CD4-positive, alpha-beta memory T cell (primary cell): Measurements from ENCODE around the gene S100Z. TPM values are rescaled to one million over a fixed set of nuclear protein-coding genes. Genes with fewer than 3 reads are reported as not detected.
"Not testable (repeated sequence)": the region's sequence is repeated elsewhere in the genome, so short reads cannot be mapped to it uniquely, and the experiment has no call there.

Experiments used
- CTCF ChIA-PET: fragments of 350-600 bp; sonication (Branson Sonifier 250); formaldehyde crosslinking; loops from one replicate; lab custom pipeline; 2021; ENCODE audit warnings: inconsistent platforms; ENCODE audit not compliant: partially characterized antibody; lab: Charles Lee
- POLR2A ChIA-PET: fragments of 350-600 bp; sonication (Branson Sonifier 250); formaldehyde crosslinking; loops from one replicate; lab custom pipeline; 2021; ENCODE audit not compliant: partially characterized antibody; lab: Charles Lee
- DNase-seq, 5 donors: peaks; one replicate each; pipeline versions ENCODE4 v3.0.0 to v3.0.0-alpha.2; 2020 to 2022; ENCODE audit warnings: mixed read lengths in 1 of 5
- H3K27ac ChIP-seq: one replicate; pipeline ENCODE4 v1.7.0; 2013; ENCODE audit warnings: low read depth, low read length
- H3K27me3 ChIP-seq: 2 replicates; pipeline ENCODE4 v1.7.0; 2013; ENCODE audit warnings: mild to moderate bottlenecking, low read length, moderate library complexity; ENCODE audit not compliant: insufficient read depth
- H3K36me3 ChIP-seq: 2 replicates; pipeline ENCODE4 v1.7.0; 2013; ENCODE audit warnings: mild to moderate bottlenecking, low read length, moderate library complexity; ENCODE audit not compliant: insufficient read depth
- H3K4me1 ChIP-seq: 2 replicates; pipeline ENCODE4 v1.7.0; 2013; ENCODE audit warnings: mild to moderate bottlenecking, low read length, moderate library complexity; ENCODE audit not compliant: insufficient read depth
- H3K4me3 ChIP-seq, 2 donors: one replicate each; pipeline ENCODE4 v1.7.0; 2013; ENCODE audit warnings: low read length in 2 of 2, mild to moderate bottlenecking in 1 of 2
- H3K9me3 ChIP-seq, 2 donors: one replicate each; pipeline ENCODE4 v1.7.0; 2013; ENCODE audit warnings: low read length in 2 of 2, control low read depth in 1 of 2; ENCODE audit not compliant: control insufficient read depth in 1 of 2
- H3K27ac Mint-ChIP-seq, 7 donors: one replicate each; pipeline ENCODE4 v1.8.0; 2020 to 2021; ENCODE audit warnings: mixed read lengths in 7 of 7, mild to moderate bottlenecking in 6 of 7, inconsistent platforms in 3 of 7, moderate library complexity in 3 of 7
- H3K27me3 Mint-ChIP-seq, 2 donors: one replicate each; pipeline ENCODE4 v1.8.0; 2020 to 2021; ENCODE audit warnings: mixed read lengths in 2 of 2
- H3K36me3 Mint-ChIP-seq, 2 donors: one replicate each; pipeline ENCODE4 v1.8.0; 2020 to 2021; ENCODE audit warnings: mixed read lengths in 2 of 2, inconsistent platforms in 1 of 2, mild to moderate bottlenecking in 1 of 2
- H3K4me1 Mint-ChIP-seq, 4 donors: one replicate each; pipeline ENCODE4 v1.8.0; 2020 to 2021; ENCODE audit warnings: mixed read lengths in 4 of 4, mild to moderate bottlenecking in 1 of 4
- H3K4me3 Mint-ChIP-seq, 8 donors: one replicate each; pipeline ENCODE4 v1.8.0; 2020 to 2021; ENCODE audit warnings: mixed read lengths in 8 of 8, mild to moderate bottlenecking in 7 of 8, moderate library complexity in 6 of 8, inconsistent platforms in 3 of 8
- H3K9me3 Mint-ChIP-seq, 8 donors: one replicate each; pipeline ENCODE4 v1.8.0; 2020 to 2021; ENCODE audit warnings: mixed read lengths in 8 of 8, mild to moderate bottlenecking in 5 of 8, inconsistent platforms in 3 of 8, moderate library complexity in 1 of 8
- intact Hi-C: fragments of 100-400 bp; cut with micrococcal nuclease; formaldehyde crosslinking; loops from one replicate; pipeline ENCODE4 v1.15.1; 2023
- polyA plus RNA-seq, 2 donors: library from polyadenylated mRNA; unstranded; fragments of 300-500 nt; fragmentation: Illumina TruSeq; gene quantifications; one replicate each; pipeline ENCODE4 v1.2.3, GENCODE V29; 2021
- total RNA-seq, 2 experiments: library from RNA; stranded (reverse); gene quantifications; one replicate each; pipeline ENCODE4 v1.2.3, GENCODE V29; 2021

S100Z gene
- total and polyA plus RNA-seq, 4 experiments from 2014 or later, result 0.13 to 2.3 (median 1.4) TPM

GRCh38 chr5:76826416-76826815 lies 23.4 kb upstream of the S100Z start:
- H3K4me1 Mint-ChIP-seq, H3K27me3 ChIP-seq, H3K4me3 Mint-ChIP-seq, H3K27ac ChIP-seq, intact Hi-C loops, H3K36me3 Mint-ChIP-seq, H3K36me3 ChIP-seq, H3K9me3 Mint-ChIP-seq, H3K4me3 ChIP-seq, DNase-seq, CTCF ChIA-PET, H3K9me3 ChIP-seq, H3K27ac Mint-ChIP-seq, H3K4me1 ChIP-seq, H3K27me3 Mint-ChIP-seq: not testable (repeated sequence)
- POLR2A ChIA-PET, result interaction anchor here (0.7 kb wide), 1 partner anchor 27 kb away, joined by 4 read pairs; no protein-coding TSS in a partner anchor

- no peak overlapping the region for H3K4me3 ChIP-seq
- intact Hi-C loops, result no loop called here
- no peaks in the 10 kb centered on the region for H3K4me1 ChIP-seq
- H3K36me3 Mint-ChIP-seq, result peaks cover 14 to 15% of the 10 kb centered on the region in 2 donors
- no peak overlapping the region for H3K27ac Mint-ChIP-seq
- H3K9me3 ChIP-seq, result no peaks in the 10 kb centered on the region
- H3K9me3 Mint-ChIP-seq, result no peaks in the 10 kb centered on the region
- POLR2A ChIA-PET, result no interaction called here
- H3K27me3 ChIP-seq, result no peaks in the 10 kb centered on the region
- CTCF ChIA-PET, result no interaction called here
- H3K27ac ChIP-seq, result no peak overlapping the region
- H3K36me3 ChIP-seq, result no peaks in the 10 kb centered on the region
- peaks cover 0 to 2% (median 2%) of the 10 kb centered on the region in 4 donors for H3K4me1 Mint-ChIP-seq
- no peak for DNase-seq
- H3K27me3 Mint-ChIP-seq, result no peaks in the 10 kb centered on the region
- no peak overlapping the region for H3K4me3 Mint-ChIP-seq
Observed at GRCh38 chr5:76831110-76831452, 18.7 kb upstream of the S100Z start.

GRCh38 chr5:76836181-76836580 lies 13.6 kb upstream of the S100Z start:
- Histone ChIP-seq H3K27me3 (no peaks in the 10 kb centered on the region), H3K36me3 (no peaks in the 10 kb centered on the region), H3K4me1 (no peaks in the 10 kb centered on the region), H3K27ac (no peak overlapping the region), H3K4me3 (no peak overlapping the region), H3K9me3 (no peaks in the 10 kb centered on the region)
- Mint-ChIP-seq H3K4me3 (no peak overlapping the region), H3K9me3 (no peaks in the 10 kb centered on the region), H3K27me3 (no peaks in the 10 kb centered on the region), H3K27ac (no peak overlapping the region), H3K36me3 (peaks cover 14 to 15% of the 10 kb centered on the region in 2 donors), H3K4me1 (peaks cover 0 to 2% (median 0%) of the 10 kb centered on the region in 4 donors)
- intact Hi-C loops, result no loop called here
- no peak for DNase-seq
- ChIA-PET CTCF (no interaction called here), POLR2A (no interaction called here)

DNA sequence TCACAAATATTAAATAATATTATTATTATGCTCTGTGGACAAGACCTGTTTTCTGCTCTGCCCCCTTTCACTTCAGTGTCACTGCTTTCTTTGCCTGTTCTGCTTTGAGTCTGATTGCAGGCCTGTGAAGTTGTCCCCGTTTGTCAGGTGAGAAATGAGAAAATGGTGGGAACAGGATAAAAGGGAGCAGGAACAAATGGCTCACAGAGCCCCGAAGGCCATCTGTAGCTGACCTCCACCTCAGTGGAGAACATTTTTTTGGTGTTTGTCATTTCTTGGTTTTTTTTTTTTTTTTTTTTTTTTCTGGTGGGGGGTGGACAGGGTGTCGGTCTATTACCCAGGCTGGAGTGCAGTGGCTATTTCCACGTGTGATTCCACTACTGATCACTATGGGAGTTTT lies 13.2 kb upstream of the S100Z start:
- H3K36me3 ChIP-seq, result no peaks in the 10 kb centered on the region
- Mint-ChIP-seq H3K9me3 (no peaks in the 10 kb centered on the region), H3K27me3 (no peaks in the 10 kb centered on the region), H3K4me1 (no peaks in the 10 kb centered on the region), H3K4me3 (no peak overlapping the region), H3K36me3 (peaks cover 14 to 15% of the 10 kb centered on the region in 2 donors), H3K27ac (no peak overlapping the region)
- no peak overlapping the region for H3K27ac ChIP-seq
- H3K27me3 ChIP-seq, result no peaks in the 10 kb centered on the region
- H3K4me1 ChIP-seq, result no peaks in the 10 kb centered on the region
- ChIA-PET POLR2A (no interaction called here), CTCF (no interaction called here)
- intact Hi-C loops, result no loop called here
- DNase-seq, result no peak
- no peak overlapping the region for H3K4me3 ChIP-seq
- no peaks in the 10 kb centered on the region for H3K9me3 ChIP-seq

- H3K27me3 Mint-ChIP-seq, result peaks cover 0 to 3% of the 10 kb centered on the region in 2 donors
- Histone ChIP-seq H3K27ac (no peak overlapping the region), H3K27me3 (no peaks in the 10 kb centered on the region), H3K36me3 (no peaks in the 10 kb centered on the region), H3K9me3 (no peaks in the 10 kb centered on the region), H3K4me1 (no peaks in the 10 kb centered on the region), H3K4me3 (no peak overlapping the region)
- peak overlapping the region in 1 of 7 donors; percentile 1 for H3K27ac Mint-ChIP-seq
- H3K4me1 Mint-ChIP-seq, result peaks cover 0 to 1% (median 0%) of the 10 kb centered on the region in 4 donors
- POLR2A ChIA-PET, result no interaction called here
- DNase-seq, result no peak
- H3K36me3 Mint-ChIP-seq, result peaks cover 4 to 9% of the 10 kb centered on the region in 2 donors
- H3K9me3 Mint-ChIP-seq, result no peaks in the 10 kb centered on the region
- H3K4me3 Mint-ChIP-seq, result no peak overlapping the region
- intact Hi-C loops, result no loop called here
- CTCF ChIA-PET, result no interaction called here
Observed at GRCh38 chr5:76838481-76839261, 11.1 kb upstream of the S100Z start.

DNA sequence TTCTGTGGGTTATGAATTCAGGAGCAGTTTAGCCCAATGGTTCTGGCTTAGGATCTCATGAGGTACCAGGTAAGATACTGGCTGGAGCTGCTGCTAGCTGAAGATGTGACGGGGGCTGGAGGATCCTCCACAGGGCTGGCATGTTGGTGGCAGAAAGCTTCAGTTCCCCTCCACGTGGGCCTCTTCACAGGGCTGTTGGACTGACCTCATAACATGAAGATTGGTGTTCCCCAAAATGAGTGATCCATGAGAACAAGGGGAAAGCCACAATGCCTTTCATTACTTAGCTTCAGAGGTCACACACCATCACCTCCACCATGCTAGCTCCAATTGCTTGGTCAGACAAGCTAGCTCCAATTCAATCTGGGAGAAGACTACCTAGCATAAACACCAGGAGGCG lies 8.5 kb upstream of the S100Z start:
- H3K4me3 ChIP-seq, result no peak overlapping the region
- Mint-ChIP-seq H3K36me3 (peaks cover 0 to 3% of the 10 kb centered on the region in 2 donors), H3K27ac (no peak overlapping the region), H3K27me3 (peaks cover 0 to 3% of the 10 kb centered on the region in 2 donors), H3K4me1 (peaks cover 0 to 1% (median 0%) of the 10 kb centered on the region in 4 donors), H3K4me3 (no peak overlapping the region), H3K9me3 (no peaks in the 10 kb centered on the region)
- H3K36me3 ChIP-seq, result no peaks in the 10 kb centered on the region
- no peaks in the 10 kb centered on the region for H3K9me3 ChIP-seq
- DNase-seq, result no peak
- no peaks in the 10 kb centered on the region for H3K4me1 ChIP-seq
- no peak overlapping the region for H3K27ac ChIP-seq
- POLR2A ChIA-PET, result no interaction called here
- CTCF ChIA-PET, result no interaction called here
- intact Hi-C loops, result no loop called here
- H3K27me3 ChIP-seq, result no peaks in the 10 kb centered on the region

GRCh38 chr5:76845890-76846289 lies 3.9 kb upstream of the S100Z start:
- Mint-ChIP-seq H3K4me3 (no peak overlapping the region), H3K36me3 (peaks cover 0 to 3% of the 10 kb centered on the region in 2 donors), H3K27me3 (peaks cover 0 to 3% of the 10 kb centered on the region in 2 donors), H3K9me3 (no peaks in the 10 kb centered on the region), H3K27ac (no peak overlapping the region), H3K4me1 (peaks cover 10 to 21% (median 13%) of the 10 kb centered on the region in 4 donors)
- H3K27me3 ChIP-seq, result no peaks in the 10 kb centered on the region
- H3K36me3 ChIP-seq, result no peaks in the 10 kb centered on the region
- ChIA-PET POLR2A (no interaction called here), CTCF (interaction anchor here (1.2 kb wide), 1 partner anchor 10 kb away, joined by 4 read pairs; no protein-coding TSS in a partner anchor)
- DNase-seq, result no peak
- H3K27ac ChIP-seq, result no peak overlapping the region
- H3K4me1 ChIP-seq, result peaks cover 21% of the 10 kb centered on the region
- H3K4me3 ChIP-seq, result no peak overlapping the region
- intact Hi-C loops, result no loop called here
- H3K9me3 ChIP-seq, result no peaks in the 10 kb centered on the region
